OCI-LY3 (cell line): ENCODE data around the gene SCRN1.

Experiments used
- EZH2phosphoT487 ChIP-seq: fragments of 200-600 bp; shearing (Covaris generic); IDR thresholded peaks from 2 replicates; pipeline ENCODE4 v1.6.1; 2018; ENCODE audit warnings: antibody characterized with exemption, mixed run types, low read depth
- TF ChIP-seq, protein P1 (sequence below): fragments of 200-600, 300-600 bp; sonication (generic); IDR thresholded peaks from 2 replicates; pipeline ENCODE4 v1.5.1; 2014; ENCODE audit warnings: antibody characterized with exemption, low read length, low read depth

DNA sequence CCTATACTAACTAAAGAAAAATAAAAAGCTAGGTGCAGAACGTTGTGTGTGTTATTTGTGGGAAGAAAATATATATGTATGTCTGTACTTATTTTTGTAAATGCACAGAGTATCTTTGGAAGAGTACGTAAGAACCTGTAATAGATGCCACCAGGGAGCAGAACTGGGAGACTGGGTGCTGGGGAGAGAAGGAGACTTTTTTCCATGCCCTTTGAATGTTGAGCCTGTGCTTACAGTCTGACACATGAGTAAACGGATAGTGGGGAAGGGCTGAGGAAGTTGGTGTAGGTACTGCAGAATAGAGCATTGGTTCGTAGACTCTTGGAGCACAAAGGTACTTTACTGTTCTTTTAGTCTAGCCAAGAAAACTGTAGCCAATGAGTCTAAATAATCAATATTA lies 1.3 kb upstream of the SCRN1 start:
- TF ChIP-seq EZH2phosphoT487: no peak
- TF ChIP-seq, protein P1, sequence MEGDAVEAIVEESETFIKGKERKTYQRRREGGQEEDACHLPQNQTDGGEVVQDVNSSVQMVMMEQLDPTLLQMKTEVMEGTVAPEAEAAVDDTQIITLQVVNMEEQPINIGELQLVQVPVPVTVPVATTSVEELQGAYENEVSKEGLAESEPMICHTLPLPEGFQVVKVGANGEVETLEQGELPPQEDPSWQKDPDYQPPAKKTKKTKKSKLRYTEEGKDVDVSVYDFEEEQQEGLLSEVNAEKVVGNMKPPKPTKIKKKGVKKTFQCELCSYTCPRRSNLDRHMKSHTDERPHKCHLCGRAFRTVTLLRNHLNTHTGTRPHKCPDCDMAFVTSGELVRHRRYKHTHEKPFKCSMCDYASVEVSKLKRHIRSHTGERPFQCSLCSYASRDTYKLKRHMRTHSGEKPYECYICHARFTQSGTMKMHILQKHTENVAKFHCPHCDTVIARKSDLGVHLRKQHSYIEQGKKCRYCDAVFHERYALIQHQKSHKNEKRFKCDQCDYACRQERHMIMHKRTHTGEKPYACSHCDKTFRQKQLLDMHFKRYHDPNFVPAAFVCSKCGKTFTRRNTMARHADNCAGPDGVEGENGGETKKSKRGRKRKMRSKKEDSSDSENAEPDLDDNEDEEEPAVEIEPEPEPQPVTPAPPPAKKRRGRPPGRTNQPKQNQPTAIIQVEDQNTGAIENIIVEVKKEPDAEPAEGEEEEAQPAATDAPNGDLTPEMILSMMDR: no peak
